Upper lobe of left lung (tissue), 6 donors: ENCODE data around the gene GRB14. TPM values are rescaled to one million over a fixed set of nuclear protein-coding genes. Genes with fewer than 3 reads are reported as not detected.

ENCODE experiments used
- ATAC-seq, 2 donors: fragments of 200-7000 bp; cut with Tn5 transposase; one replicate each; pipeline ENCODE4 v1.9.1; 2022; ENCODE audit warnings: mild to moderate bottlenecking in 2 of 2, moderate library complexity in 2 of 2; ENCODE audit not compliant: low FRiP score in 2 of 2
- DNase-seq, 2 donors: peaks; one replicate each; pipeline ENCODE4 v3.0.0-alpha.2; 2019 to 2020
- H3K27ac ChIP-seq, 4 donors: fragments of 200-600 bp; sonication (generic); one replicate each; pipeline ENCODE4 v1.5.1; 2016 to 2019
- H3K27me3 ChIP-seq, 4 donors: fragments of 200-600 bp; sonication (generic); one replicate each; pipeline ENCODE4 v1.5.1; 2017 to 2019
- H3K36me3 ChIP-seq, 4 donors: fragments of 200-600 bp; sonication (generic); one replicate each; pipeline ENCODE4 v1.5.1; 2016 to 2019
- H3K4me1 ChIP-seq, 4 donors: fragments of 200-600 bp; sonication (generic); one replicate each; pipeline ENCODE4 v1.5.1; 2018 to 2019
- H3K4me3 ChIP-seq, 4 donors: fragments of 200-600 bp; sonication (generic); one replicate each; pipeline ENCODE4 v1.5.1; 2017 to 2019; ENCODE audit warnings: mild to moderate bottlenecking in 2 of 4, moderate library complexity in 1 of 4
- H3K9me3 ChIP-seq, 4 donors: fragments of 200-600 bp; sonication (generic); one replicate each; pipeline ENCODE4 v1.5.1; 2018 to 2019
- EP300 ChIP-seq, 4 donors: sonication (generic); formaldehyde crosslinking; IDR thresholded peaks; one replicate each; pipeline ENCODE4 v1.5.1; 2017; ENCODE audit warnings: antibody characterized with exemption in 4 of 4, control low read depth in 2 of 4
- POLR2A ChIP-seq, 4 donors: fragments of 450-650 bp; IDR thresholded peaks; one replicate each; pipeline ENCODE4 v1.5.1; 2016 to 2017; ENCODE audit warnings: antibody characterized with exemption in 4 of 4, mild to moderate bottlenecking in 2 of 4
- POLR2AphosphoS5 ChIP-seq, 2 donors: sonication (generic); formaldehyde crosslinking; IDR thresholded peaks; one replicate each; pipeline ENCODE4 v1.5.1; 2017; ENCODE audit warnings: antibody characterized with exemption in 2 of 2
- WGBS, 2 donors: methylation state at CpG; one replicate each; pipeline ENCODE4 v1.1.5; 2017 to 2018; 5-methylcytosine and 5-hydroxymethylcytosine counted together
- total RNA-seq, 6 donors: library from RNA; depleted of rRNA in 4 of 6; stranded (reverse); fragments of >200 nt in 4 of 6; gene quantifications; one replicate each; pipeline versions ENCODE4 v1.1.0 to v1.2.1, GENCODE V29; 2016 to 2021
- TF ChIP-seq, protein P1 (sequence below), 6 experiments: fragments of 450-650 bp in 4 of 6; fragments of 200-600 bp in 2 of 6; sonication (generic) in 2 of 6; IDR thresholded peaks; one replicate each; pipeline ENCODE4 v1.5.1; 2016 to 2019; ENCODE audit warnings: antibody characterized with exemption in 6 of 6
- donor health status: DM: no; HTN: no; CAD: no; lungs with moderate emphysema.
- donor health status: DM: no; HTN: yes; CAD: no; lungs with severe emphysema.

The GRB14 gene
- total RNA-seq, 6 donors from 2014 or later = 1.4 to 10.5 (median 3.0) TPM

DNA sequence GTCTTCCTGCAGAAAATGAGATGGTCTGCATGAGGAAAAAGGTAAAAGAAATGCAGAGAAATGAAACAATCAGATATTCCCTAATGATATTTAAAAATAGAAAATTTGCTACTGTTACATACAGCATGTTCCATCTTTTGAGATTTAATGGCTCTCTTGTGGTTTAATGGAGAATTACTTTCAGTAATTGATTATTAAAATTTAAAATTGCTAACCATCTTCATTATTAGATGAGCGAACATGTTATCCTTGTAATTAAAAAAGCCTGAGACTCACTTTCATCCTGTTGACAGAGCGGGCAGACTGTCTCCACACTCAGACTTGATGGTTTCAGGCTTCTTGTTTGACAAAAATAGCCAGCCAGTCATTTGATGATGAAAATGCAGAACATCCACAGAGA is 171.0 kb downstream of the GRB14 start:
- H3K27ac ChIP-seq = no peak overlapping the region

DNA sequence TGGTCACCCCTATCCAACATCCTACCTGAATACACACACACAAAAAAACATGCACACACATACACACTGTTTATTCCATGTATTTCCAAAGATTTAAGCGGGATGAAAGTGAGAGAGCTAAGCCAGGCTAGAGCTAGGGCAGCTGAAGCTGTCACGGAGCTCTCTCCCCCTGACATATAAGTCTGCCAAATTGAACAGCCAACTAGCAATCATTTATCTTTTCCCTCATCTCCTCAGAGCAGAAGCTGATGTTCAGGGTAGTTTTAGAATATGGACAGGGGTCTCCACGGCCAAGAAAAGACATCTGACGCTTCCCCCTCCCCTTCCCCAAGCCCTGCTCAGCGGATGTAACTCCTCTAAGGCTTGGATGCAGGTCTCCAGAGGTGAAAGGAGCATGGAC is 171.6 kb downstream of the GRB14 start:
- WGBS, 2 donors = 72 to 84% methylated on average over 5 of the region's 5 CpGs
- TF ChIP-seq, protein P1, sequence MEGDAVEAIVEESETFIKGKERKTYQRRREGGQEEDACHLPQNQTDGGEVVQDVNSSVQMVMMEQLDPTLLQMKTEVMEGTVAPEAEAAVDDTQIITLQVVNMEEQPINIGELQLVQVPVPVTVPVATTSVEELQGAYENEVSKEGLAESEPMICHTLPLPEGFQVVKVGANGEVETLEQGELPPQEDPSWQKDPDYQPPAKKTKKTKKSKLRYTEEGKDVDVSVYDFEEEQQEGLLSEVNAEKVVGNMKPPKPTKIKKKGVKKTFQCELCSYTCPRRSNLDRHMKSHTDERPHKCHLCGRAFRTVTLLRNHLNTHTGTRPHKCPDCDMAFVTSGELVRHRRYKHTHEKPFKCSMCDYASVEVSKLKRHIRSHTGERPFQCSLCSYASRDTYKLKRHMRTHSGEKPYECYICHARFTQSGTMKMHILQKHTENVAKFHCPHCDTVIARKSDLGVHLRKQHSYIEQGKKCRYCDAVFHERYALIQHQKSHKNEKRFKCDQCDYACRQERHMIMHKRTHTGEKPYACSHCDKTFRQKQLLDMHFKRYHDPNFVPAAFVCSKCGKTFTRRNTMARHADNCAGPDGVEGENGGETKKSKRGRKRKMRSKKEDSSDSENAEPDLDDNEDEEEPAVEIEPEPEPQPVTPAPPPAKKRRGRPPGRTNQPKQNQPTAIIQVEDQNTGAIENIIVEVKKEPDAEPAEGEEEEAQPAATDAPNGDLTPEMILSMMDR (IDR thresholded peaks at IDR 0.05) = no peak
- TF ChIP-seq POLR2AphosphoS5 (IDR thresholded peaks at IDR 0.05) = no peak
- no peak for TF ChIP-seq EP300 (IDR thresholded peaks at IDR 0.05)
- TF ChIP-seq POLR2A (IDR thresholded peaks at IDR 0.05) = no peak
- Histone ChIP-seq H3K4me3 (no peak overlapping the region), H3K4me1 (no peaks in the 10 kb centered on the region), H3K27me3 (no peaks in the 10 kb centered on the region), H3K36me3 (no peaks in the 10 kb centered on the region), H3K27ac (no peak overlapping the region), H3K9me3 (no peaks in the 10 kb centered on the region)
- DNase-seq (no peak), ATAC-seq (no peak)

More for the DNA sequence above, 171.0 kb downstream of the GRB14 start:
- DNase-seq (no peak), ATAC-seq (no peak)
- Histone ChIP-seq H3K27me3 (no peaks in the 10 kb centered on the region), H3K4me1 (no peaks in the 10 kb centered on the region), H3K36me3 (no peaks in the 10 kb centered on the region), H3K4me3 (no peak overlapping the region), H3K9me3 (no peaks in the 10 kb centered on the region)
- 91 to 93% methylated on average over 2 of the region's 2 CpGs for WGBS, 2 donors
- TF ChIP-seq EP300 (IDR thresholded peaks at IDR 0.05) = no peak
- TF ChIP-seq POLR2A (IDR thresholded peaks at IDR 0.05) = no peak
- TF ChIP-seq, protein P1 (IDR thresholded peaks at IDR 0.05) = no peak
- TF ChIP-seq POLR2AphosphoS5 (IDR thresholded peaks at IDR 0.05) = no peak

DNA sequence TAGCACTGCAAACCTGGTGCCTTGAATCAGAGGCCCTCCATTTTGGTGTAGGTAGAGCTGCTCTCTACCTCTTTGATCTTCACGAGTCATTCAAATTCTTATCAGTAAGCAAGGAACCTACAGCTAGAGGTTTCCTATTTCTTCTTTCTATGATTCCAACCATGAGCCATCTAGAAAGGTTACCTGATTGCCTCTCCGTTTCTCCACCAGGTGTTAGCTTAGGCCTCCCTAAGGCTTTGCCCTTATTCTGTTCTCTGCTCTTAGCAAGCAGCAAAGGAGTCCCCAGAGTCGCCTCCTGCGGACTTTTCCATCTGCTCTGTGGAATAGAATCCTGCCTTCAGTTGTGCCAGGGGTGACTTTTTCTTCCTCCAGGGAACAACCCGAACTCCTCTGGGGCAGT is 173.6 kb downstream of the GRB14 start:
- WGBS, 2 donors = 72 to 85% methylated on average over 5 of the region's 5 CpGs
- TF ChIP-seq POLR2A (IDR thresholded peaks at IDR 0.05) (no peak), EP300 (IDR thresholded peaks at IDR 0.05) (no peak), POLR2AphosphoS5 (IDR thresholded peaks at IDR 0.05) (no peak)
- TF ChIP-seq, protein P1 (IDR thresholded peaks at IDR 0.05) = no peak

More for the DNA sequence above, 173.6 kb downstream of the GRB14 start:
- DNase-seq (no peak), ATAC-seq (no peak)
- H3K4me3 ChIP-seq = no peak overlapping the region
- H3K9me3 ChIP-seq = no peaks in the 10 kb centered on the region
- H3K4me1 ChIP-seq = no peaks in the 10 kb centered on the region
- H3K27ac ChIP-seq = no peak overlapping the region
- no peaks in the 10 kb centered on the region for H3K27me3 ChIP-seq
- H3K36me3 ChIP-seq = no peaks in the 10 kb centered on the region

Other genes starting within 250 kb of the GRB14 start
- 100 to 1,000 TPM in 2 of 6 donors, 10 to 100 TPM in 4; 64.3 to 128 (median 90.1) TPM for gene COBLL1, start 220.3 kb upstream of the GRB14 start, total RNA-seq